Activated T-cell treated with anti-CD3 and anti-CD28 coated beads for 48 hours (primary cell): Measurements from ENCODE around the gene ATOH8.

ENCODE experiments used
- DNase-seq: peaks from one replicate; pipeline ENCODE4 v3.0.0-alpha.2; 2020; ENCODE audit warnings: low read depth

The ATOH8 gene

DNA sequence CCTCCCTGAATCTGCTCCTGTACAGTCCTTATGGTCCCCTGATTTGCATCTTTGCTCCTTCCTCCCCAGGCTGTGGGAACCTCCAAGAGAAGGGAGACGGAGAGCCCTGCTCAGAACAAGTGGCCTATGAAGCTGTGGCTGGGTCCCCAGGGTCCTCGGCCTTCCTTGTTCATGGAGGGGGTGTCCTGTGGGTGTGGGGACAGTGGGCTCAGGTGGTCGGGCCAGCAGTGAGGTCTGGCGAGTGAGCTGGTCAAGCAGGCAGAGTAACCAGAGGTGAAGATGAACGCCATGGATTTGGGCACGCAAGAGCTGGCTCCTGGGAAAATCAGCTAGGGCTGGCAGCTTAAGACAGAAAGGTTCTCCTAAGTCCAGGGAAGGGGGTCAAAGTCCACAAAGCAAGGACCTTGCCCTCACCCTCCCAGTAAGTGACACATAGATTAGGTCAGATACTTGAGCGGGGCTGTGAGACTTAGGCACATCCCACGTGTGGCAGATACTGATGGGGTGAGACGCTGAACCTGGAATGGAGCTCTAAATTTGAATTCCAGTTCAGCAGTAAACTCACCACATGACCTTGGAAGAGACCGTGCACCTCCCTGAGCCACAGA is 34.8 kb upstream of the ATOH8 start:
- DNase-seq = no peak

DNA sequence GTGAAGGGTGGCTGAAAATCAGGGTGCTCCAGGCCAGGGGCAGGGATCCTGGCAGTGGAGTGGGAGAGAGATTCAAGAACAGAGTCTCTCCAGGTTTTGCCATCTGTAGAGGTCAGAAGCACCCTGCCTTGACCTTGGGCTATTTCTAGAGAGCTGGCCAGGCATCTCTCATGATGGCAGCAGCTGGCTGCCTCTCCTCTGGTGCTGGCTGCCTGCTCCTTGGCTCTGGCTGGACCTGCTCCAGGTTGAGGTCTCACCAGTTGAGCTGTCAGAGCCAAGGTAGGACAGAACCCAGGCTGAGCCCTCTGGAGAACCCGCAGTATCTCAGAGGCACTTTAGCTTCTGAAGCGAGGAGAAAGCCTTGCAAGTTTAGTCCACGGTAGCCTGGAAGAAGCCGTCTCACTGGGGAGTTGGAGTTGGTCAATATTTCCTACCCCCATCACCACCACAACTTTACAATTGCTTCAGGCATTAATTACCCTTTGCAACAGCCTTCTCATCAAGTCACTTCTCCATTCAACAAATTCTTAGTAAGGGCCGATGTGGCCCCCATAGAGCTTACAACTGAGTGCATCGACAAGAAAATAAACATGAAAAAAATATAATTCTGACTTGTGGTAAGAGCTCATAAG is 34.1 kb upstream of the ATOH8 start:
- DNase-seq = no peak

DNA sequence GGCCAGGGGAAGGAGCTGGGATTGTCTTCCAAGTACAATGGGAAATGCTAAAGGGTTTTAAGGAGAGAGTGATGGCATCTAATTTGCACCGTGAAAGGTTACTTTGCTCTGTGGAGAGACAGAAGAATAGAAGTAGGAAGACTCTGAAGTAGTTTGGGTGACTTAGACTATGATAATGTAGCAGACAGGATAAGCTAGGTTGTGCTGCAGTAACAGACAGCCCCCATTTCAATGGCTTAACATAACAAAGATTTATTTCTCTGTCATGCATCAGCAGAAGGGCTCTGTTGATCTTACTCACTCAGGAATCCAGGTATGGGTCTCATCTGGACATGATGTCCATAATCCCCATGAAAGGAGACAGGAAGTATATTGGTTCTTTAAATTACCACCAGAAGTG is 33.3 kb upstream of the ATOH8 start:
- DNase-seq = no peak

DNA sequence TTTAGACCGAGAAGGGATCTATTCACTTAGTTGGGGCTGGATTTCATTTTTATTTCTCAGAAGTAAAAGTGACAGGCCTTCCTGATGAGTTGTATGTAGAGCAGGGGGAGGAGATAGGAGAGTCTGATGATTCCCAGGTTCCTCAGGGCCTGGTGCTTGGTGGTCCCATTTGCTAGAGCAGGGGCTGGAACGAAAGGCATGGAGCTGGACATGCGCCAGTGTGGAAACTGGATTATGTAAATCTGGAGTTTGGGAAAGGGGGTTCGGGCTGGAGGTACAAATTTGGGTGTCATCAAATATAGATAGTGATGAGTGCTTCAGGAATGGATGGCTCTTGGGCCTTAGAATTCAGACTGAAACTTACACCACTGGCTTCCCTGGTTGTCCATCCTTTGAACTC is 32.1 kb upstream of the ATOH8 start:
- no peak for DNase-seq

DNA sequence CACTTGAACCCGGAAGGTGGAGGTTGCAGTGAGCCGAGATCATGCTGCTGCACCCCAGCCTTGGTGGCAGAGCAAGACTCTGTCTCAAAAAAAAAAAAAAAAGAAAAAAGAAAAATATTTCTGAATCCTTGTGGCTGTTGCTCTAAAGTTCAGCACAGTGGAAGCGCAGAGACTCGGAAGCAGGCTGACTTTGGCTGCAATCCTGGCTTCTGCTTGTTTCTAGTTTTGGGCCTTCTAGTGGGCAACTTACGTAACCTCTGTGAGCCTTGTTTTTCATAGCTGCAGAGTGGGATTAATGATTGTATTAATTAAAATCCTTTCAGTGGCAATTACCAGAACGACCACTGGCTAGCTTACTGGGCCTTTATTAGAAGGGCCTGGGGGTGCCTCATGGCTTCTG is 31.3 kb upstream of the ATOH8 start:
- DNase-seq = no peak

DNA sequence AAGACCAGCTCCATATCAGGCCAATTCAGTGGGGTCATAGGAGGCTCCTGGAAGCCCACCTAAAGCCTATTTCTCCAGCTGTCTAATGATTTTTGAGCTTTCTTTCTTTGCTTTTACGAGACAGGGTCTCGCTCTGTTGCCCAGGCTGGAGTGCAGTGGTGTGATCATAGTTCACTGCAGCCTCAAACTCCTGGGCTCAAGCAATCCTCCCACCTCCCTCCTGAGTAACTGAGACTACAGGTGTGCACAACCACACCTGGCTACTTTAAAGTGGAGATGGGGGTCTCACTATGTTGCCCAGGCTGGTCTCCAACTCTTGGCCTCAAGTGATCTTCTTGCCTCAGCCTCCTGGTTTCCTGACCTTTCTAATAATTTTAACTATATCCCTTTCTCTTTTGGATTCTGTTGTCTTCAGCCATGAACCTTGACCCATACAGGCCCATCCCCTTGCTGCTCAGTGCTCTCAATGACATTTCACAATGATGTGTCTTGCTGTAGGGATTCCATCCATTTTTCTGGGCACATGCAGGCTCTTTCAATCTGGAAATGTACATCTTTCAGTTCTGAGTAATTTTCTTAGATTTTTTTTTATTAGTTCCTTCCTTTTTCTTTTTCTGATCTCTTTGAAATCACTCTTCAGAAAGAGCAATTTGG is 30.0 kb upstream of the ATOH8 start:
- no peak for DNase-seq

DNA sequence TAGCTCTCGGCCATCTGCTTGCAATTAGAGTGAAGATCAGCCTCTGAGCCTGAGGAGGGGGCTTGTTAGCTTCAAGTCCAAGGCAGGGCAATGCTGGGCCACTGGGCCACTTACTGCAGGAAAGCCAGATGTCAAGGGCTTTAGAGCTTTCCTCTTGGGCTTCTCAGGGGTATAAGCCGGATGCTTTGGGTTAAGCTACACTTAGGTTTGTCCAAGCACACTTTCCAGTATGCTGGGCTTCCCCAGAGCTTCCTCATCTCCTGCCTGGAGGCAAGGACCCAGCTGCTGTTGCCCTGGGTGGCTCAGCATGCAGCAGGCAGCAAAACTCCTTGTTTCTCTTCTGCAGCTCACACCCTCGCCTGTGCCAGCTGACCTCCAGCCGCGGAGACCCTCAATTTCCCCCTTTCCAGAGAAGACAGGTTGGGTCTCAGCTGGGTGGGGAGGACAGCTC is 29.0 kb upstream of the ATOH8 start:
- no peak for DNase-seq

DNA sequence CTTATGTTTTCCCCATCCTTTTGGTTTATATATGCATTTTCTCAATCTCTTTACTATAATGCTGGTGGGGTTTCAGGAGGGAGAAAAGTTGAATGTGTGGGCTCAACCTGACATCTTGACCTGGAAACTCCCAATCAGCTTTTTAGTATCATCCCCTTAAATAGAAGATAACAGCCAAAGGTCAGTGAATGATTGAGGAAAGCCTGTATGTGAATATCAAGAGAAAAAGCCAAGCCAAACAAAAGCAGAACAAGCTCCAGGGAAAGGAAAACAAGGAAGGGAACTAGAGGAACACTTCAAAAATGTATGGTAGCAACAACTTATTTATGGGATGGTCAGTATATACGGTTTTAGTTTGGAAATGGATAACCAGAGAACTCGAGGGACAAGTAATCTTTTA is 28.3 kb upstream of the ATOH8 start:
- no peak for DNase-seq

DNA sequence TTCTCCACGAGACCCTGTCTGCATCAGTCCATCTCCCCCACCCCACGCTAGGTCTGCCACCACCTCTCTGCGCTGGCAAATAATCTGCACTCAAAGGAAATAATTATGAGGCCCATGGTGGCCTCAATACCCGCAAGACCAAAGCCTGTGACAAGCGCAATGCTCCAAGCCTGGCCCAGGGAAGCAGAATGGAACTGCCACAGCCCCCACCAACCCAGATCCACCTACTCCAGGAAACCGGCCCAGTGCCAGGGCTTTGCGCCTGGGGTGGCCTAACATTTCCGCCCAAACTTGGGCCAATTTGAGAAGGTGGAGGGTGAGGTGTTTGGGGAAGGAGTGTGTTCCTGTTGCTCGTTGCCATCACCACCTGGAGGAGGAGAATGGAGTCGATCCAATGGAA is 26.0 kb upstream of the ATOH8 start:
- no peak for DNase-seq

DNA sequence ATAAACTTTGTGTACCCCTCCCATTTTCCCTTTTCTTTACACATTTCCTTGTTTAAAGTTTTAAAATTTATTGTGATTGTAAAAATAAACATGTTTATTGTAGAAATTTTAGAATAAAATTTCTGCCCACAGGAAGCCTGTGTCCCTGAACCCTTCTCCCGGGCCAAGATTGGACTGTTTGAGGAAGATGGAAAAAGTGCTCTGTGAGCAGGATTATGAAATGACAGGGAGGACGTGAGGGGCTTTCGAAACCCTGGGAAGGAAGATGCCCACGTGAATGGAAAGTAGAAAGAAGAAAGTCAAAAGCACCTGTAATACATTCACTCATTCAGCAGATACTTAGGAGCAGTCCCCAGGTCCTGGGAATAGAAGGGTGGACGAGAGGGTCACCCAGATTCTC is 25.4 kb upstream of the ATOH8 start:
- no peak for DNase-seq

DNA sequence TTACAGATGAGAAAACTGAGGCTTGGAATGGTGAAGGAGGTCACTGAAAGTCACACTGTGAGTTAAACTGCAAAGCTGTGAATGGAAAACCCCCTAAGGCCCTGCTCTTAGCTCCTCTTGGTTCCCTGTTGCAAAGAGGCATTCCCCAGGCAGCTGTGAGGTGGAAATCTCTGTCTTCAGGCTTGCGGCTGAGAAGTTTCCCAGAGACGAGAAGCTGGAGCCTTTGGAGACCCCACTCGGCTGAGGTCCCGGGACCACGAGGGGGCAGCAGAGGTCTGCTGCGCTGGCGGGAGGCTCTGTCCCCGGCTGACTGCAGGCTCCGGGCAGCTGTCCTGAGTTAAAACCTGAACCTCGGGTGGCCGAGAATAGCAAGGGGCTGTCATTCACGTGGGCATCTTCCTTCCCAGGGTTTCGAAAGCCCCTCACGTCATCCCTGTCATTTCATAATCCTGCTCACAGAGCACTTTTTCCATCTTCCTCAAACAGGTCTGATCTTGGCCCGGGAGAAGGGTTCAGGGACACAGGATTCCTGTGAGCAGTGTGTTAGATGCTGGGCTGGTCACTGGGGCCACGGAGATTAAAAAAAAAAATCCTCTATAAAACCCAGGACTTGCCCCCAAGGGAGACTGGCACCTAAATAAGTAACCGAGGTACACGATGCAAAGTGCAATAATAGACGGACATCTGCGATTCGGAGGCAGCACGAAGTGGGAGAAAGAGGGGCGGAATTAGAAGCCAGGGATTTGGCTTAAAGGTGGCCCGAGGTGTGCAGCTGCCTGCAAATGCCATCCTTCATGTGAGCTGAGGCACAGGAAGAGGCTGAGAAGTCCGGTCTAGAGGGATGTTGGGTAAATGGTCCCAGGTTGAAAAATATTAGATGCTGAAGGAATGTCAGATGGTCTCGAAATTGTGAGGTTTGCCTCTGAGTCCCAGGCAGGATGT is 24.6 kb upstream of the ATOH8 start:
- peak; percentile 71 for DNase-seq

DNA sequence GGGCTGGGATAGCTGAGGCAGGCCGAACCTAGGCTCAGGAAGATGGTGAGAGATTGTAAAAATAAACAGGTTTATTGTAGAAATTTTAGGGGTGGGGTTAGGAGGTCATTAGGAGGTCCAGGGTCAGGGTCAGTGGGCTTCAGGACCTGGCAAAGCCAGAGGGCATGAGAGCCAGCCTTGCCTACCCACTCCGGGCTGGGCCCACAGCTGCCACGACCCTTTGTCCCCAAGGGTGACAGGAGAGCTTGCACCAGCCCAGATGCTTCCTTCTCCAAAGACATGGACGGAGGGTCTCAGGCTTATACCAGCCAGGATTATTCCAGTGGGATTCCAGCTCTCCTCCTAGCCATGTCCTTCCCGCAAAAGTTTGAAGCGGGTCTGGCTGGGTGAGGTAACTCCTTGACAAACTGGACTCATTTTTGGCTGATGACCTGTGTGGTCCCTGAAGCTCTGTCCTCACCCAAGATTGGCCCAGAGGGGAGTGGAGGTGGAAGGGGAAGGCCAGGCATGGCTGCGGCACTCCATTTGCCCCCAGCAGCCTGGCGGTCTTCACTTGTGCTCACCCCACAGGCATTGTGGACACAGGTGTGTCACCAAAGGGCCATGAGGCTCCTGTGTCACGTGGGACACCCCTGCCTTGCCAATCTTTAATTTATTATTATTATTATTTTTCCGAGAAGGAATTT is 23.8 kb upstream of the ATOH8 start:
- DNase-seq = no peak

DNA sequence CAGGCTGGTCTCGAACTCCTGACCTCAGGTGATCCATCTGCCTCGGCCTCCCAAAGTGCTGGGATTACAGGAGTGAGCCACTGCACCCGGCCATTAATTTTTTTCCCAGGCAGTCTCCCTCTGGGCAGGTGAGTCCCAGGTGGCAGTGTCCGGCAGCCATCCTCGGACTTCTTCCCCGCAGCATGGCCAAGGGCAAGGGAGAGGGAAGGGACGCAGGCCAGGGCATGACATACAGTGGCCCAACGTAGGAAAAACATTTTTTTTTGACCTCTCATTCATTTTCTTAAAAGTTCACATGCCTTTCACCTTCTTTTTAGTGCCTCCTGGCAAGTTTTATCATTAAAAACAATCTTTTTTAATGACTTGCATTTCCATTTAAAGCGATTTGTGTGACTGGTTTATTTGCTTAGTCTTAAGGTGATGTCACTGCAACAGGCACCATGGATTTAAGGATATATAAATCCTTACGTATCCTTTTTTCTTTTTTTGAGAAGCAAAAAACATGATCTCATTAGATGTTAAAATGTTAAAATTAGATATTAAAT is 23.0 kb upstream of the ATOH8 start:
- no peak for DNase-seq

DNA sequence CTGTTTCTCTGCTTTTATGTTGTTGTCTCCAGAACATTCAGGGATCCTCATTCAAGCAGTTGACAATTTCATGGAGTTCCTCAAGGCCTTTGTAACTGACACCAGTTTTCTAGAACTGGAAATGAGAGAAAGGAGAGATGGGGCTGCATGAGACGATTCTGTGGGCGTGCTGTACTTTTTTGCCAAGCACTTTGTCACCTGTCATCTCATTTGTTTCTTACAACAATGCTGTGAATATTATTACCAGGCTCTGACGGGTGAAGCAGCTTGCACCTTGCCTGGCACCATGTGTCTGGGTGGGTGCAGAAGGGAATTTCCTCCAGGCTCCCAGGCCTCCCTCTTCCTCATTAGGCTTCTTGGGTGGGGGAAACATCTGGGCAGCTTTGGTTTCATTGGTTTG is 22.2 kb upstream of the ATOH8 start:
- no peak for DNase-seq

DNA sequence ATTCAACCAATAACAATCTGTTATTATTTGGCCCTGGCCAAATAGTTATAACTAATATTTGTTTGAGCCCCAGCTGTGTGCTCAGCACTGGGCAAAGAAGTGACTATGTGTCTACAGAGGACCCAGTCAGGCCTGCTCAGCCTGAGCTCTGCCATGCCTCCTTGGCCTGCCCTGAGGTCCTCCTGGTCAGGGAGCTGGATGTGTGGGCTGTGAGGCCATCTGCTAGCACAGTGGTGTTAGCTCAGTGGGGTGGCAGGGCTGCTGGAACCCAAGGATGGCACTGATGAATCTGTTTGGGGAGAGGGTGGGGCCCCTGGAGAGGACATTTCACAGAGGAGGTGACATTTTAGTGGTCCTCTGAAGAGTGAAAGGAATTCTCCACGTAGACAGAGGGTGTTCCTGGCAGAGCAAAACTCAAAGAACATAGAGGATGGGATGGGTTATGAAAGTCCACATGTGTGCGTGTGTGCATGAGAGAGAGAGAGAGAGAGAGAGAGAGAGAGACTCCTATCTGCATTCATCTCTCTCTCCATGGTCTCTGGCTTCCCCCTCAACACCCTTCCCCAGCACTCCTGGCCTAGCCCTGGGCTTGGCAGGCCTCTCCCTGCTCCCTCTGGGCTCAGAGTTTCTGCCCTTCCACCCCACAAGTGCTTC is 21.2 kb upstream of the ATOH8 start:
- DNase-seq = no peak

DNA sequence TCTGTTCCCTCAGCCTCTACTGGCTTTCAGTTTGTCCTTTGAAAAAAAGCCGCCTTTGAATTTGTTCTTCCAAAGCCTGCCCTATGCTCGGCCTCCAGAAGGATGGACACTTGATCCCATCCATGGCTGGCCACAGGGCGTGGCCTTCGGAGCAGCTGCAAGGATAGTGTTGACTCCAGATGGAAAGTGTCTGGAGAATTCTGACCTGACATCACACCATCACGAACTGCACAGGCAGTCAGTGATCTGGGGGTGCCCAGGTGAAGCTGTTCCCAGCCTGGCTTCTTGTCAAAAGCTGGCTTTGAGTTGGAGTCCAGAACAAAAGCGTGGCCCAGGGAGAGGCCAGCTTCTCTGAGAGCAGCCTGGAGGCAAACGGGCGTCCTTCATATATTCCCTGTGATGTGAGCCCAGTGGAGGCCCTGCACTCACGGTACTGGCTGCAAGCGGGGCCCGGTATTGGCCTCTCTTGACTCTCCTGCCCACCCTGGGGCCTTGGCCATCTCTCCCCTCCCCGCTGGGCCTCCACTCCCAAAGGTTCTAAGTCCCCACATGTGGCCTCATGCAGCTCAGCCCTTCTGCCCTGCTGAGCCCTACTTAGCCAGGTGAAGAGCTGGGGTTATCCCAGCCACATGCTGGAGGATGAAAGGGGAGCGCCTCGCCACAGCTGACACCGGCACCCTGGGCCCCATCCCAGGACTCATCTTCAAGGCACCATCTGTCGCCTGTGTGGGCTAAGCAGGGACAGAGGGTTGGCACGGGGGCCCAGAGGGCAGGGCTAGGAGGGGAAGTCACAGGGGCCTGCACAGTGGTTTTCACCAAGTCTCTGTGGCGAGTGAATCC is 20.4 kb upstream of the ATOH8 start:
- no peak for DNase-seq

DNA sequence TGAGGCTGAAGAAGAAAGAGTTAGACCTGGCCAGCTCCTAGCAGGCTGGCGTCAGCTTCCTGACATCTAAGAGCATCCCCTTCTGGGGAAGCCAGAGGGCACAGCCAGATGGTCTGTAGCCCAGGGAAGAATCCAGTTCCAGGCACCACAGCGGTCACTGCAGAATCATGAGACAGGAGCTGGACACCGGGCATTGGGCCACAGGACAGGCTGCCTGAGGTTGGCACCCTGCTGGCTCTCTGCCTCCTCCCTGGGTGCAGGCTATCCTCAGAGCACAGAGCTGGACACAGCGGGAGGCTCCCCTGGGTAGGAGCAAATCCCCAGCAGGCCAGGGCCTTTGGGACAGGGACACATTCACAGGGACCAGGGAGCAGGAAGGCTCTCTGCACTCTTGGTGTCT is 19.8 kb upstream of the ATOH8 start:
- DNase-seq = no peak

DNA sequence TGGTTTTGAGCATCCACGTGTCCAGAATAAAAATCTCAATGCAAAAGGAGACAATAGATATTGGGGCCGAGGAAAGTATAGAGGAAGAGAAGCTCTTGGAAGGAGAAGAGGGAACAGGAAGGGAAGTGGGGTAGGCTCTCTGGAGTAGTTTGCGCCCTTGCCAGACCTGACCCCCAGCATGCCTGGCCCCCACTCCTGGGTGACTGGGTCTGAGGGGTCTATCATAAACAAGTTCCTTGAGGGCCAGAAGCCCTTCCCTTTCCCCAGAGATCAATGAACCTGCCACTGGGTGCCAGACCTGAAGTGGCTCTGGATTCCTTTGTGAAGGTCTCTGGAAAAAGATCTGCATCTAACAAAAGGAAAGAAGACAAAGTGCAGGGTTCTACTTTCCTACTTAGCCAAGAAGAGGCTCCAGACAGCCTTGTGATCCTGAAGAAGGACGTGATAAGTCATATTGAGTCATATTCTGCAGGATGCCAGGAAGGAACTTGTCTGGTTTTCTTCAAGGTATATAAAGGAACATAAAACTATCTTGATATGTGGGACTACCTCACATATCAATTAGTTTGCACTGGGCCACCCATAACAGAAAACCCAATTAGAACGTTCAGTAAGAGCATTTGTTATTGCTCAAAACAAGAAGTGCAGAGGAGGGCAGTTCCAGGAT is 18.7 kb upstream of the ATOH8 start:
- no peak for DNase-seq

DNA sequence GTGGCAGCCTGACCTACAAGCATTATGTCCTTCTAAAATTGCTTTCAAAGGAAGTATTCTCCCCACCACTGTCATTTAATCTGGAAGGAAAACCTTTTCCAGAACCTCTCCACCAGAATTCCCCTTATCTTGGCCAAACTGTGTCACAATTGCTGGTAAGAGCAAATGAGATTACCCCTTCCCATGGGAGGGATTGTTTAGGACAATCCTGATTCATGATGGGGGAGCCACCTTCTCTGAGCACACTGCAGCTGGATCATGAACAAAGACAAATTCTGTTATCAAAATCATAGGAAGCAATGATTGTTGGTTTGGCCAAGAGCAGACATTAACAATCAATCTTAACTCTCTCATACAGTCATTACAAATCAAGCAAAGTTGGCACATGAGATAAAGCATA is 18.1 kb upstream of the ATOH8 start:
- no peak for DNase-seq
